IPS DF 4.7 (cell line): ENCODE data around the gene FOXD2.
"Not testable (repeated sequence)": the region's sequence is repeated elsewhere in the genome, so short reads cannot be mapped to it uniquely, and the experiment has no call there.

ENCODE experiments used
- DNase-seq: peaks from one replicate; pipeline ENCODE4 v3.0.0-alpha.2; 2013; ENCODE audit warnings: low spot score; ENCODE audit errors: extremely low read depth

Gene FOXD2

GRCh38 chr1:47439017-47439818, 1.4 kb downstream of the FOXD2 start:
- DNase-seq = no peak

DNA sequence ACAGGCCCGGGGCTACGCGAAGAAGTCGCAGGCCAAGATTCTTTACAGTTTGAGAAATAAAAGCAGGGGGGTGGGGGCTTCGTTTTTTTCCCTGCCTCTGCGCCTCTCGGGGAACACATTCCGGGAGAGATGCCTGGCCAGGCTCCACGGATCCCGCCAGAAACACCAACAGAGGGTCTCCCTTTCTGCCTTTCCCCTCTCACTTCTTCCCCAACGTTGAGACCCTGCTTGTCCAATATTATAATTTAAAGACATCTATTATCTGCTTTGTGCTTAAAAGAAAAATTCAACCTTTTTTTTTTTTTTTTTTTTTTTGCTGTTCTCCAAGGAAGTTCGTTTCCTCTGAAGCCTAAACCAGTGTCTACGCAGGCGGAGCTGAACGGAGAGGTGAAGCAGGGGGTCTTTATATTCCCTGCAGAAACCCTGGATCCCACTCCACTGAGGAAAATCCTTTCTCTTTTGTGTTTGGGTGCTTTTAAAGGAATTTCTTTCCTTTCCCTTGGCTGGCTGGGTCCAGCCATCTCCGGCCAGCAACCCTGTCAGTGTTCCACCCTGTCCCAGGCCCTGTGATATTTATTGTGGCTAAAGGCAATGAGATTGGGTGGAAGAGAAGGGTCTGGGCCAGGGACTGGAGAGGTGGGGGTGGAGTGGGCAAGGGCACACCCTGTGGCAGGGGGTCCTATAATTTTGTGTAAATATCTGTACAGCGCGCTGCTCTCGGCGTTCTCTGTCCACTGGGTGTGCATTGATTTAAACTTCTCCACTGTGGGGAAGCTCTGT, 2.2 kb downstream of the FOXD2 start:
- no peak for DNase-seq

DNA sequence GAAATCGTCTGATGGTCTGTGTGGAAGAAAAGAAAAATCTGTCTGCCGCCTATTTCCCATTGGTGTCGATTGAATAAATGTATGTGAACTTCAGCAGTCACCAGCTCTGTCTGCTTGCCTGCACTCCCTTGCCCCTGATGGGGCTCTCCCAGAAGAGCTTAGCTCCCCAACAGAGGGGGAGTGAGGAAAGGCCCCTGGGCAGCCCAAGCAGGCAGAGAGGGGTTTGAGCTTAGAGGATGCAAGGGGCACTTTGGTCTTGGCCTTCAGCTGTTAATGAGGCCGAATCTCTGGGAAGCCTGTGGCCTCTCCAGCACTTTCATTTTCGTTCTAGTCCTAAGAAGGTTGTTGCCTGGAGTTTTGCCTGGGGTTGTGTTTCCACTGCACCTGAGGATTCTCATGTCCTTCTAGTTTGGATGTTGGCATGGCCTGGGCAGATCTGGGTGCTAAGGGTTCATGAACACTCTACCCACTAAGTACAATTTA, 2.8 kb downstream of the FOXD2 start:
- no peak for DNase-seq

GRCh38 chr1:47441450-47442106, 3.7 kb downstream of the FOXD2 start:
- DNase-seq = no peak

GRCh38 chr1:47442202-47442601, 4.4 kb downstream of the FOXD2 start:
- DNase-seq = no peak

DNA sequence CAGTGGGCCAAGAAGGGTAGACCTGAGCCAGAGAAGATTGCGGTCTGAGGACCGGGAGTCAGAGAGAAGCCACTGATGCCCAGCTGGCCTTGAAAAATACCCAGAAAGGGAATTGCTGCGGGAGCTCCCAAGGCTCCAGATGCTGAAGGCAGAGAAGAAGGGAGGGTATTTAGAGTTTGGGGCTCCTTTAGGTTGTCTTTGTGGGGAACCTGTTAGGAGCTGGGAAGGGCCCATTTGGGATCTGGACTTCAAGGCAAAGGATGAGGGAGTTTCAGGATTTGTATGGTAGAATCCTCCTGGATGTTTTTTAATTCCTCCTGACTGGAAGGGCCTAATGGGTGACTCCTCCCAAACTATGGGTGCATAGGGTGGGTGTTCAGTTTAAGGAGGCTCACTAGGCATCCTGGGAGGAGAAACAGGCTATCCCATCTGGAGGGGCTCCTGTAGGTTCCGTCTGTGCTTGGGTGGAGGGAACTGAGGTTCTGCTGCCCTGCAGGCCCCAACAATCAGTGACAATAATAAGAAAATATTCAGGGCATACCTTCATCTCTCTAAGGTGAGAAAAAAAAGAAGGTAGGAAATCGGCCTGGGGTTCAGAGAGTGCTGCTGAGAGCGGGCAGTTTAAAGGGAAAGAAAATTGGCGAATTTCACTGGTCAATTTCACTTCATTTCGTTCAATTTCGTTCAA, 5.1 kb downstream of the FOXD2 start:
- no peak for DNase-seq

GRCh38 chr1:47443530-47444296, 5.9 kb downstream of the FOXD2 start:
- no peak for DNase-seq

GRCh38 chr1:47444297-47444561, 6.4 kb downstream of the FOXD2 start:
- DNase-seq = no peak

DNA sequence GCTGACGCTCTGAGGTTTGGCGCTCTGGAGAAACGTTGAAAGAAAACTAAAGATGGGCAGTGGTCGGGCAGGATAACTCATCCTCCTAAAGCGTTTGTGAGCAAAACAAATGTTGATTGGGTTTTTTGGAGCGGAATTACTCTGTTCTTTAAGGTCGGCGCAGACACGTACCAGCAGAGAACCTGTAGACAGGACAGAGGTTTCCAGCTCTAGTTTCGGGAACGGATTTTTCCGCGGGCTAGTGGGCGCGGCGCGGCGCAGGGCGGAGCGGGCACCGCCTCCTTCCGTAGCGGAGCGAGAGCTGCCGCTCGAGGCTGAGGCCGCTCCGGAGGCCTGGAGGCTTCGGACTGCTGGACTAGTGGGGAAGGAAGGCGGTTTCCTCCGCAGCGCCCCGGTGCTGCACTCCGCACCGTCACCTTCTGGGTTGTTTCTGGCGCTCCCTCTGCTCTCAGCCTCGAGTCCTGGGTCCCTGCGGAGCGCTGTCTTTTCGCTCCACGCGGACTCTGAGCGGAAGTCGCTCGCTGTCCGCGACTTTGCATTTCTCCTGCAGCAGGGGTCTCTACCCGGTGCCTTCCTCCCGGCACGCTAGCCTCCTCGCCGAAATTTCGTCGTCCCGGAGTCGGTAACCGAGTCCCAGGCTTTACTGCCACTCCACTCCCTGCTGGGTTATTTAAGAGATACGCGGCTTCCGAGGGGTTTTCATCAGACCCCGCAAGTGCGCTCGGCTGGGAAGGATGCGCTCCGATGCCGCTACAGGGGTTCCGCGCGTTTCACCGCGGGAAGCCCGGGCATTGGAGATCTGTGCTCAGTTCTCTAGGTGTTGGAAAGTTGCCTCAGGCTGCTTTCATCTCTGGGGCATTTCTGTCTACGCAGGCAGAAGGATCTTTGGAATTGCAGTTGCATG, 7.0 kb downstream of the FOXD2 start:
- DNase-seq = no peak

DNA sequence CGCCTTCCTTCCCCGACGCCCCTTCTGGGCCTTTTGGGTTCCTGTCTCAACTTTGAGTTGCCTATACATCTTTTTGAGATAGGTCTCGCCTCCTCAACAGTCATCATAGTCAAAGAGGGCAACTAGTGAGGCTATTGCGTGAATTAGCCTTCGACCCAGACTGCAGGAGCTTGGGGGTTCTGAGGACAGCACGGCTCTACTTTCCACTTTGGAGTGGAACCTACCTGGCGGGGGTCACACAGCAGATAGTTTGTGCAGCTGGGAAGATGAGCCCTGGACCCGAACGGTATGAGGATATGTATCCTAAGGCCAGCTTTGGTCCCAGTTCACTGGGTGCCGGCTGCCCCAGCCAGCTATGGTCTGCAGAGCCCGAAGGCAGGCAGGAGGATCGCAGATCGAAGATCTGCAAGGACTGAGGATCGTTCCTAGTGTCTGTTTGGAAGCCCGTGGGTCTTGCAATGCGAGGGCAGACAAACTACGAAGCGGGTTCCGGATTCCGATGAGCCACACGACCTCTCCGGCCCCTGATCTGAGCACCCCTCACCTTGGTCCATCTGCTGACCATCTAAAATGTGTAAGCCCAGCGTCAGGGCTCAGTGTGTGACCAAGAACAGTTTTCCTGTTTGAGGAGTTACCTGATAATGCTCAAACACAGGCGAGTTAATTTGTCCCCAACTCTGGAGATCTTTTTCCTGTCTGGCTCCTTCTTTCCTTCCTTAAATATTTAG, 8.1 kb downstream of the FOXD2 start:
- no peak for DNase-seq

DNA sequence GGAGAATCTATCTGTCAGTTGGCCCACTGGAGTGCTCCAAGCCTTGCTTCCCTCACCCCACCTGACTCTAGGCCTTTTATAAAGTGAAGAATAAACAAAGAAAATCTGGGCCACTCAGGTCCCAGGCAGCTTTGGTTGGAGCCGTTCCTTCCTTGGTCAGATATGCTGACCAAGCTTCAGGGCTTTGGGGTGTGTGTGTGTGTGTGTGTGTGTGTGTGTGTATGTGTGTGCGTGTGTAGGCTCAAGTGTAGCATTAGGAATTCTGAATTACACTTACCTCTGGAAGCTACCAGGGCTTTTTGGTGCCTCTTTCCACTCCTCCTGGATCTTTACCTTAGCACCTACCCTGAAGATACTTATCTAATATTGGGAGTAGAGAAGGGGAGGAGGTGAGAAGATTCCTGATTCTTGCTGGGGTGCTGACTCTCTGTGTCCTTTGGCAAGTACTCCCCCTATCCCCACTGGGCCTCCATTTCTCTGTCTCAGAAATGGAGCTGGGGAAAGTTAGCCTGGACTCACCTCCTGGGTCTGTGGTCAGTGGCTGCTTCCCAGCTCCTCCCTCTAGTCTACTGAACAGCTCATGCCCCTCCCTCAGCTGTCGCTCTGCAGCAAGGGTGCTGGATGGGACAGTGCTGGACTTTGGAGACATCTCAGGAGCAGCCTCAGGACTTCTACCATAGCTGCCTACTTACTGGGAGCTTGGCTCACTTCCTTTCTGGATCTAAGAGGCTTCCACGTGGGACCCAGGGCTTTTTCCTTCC, 10.8 kb downstream of the FOXD2 start:
- no peak for DNase-seq

DNA sequence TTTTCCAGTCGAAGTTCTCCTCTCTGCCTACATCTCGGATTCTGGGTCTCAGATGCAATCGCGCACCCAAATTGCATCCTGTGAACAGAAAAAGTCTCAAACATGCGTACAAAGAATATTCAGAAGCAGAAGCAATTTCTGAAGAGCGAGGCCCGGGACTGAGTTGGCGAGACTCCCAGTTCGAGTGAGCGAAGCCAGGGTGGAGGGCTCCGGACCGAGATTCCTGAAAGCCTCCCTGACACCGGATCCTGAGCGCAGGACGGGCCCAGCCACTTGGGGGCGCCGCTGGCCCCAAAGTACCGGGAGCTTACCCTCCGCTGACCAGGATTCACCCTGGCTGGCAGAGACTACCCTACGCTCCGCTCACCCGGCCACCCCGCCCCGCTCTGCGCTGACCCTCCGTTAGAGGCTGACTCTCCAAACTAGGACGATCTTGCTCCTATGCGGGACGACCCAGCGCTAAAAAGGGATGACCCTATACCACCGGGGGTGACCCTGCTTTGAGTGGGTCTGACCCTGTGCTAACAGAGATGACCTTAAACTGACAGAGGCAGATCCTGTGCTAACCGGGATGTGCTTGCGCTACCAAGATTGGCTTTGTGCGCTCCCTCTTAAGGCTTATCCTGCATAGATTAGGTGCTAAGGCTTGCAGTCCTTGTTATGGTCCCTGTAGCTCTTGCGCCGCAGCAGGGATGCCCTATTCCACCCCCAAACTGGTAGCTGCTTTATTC, 12.1 kb downstream of the FOXD2 start:
- DNase-seq = no peak

DNA sequence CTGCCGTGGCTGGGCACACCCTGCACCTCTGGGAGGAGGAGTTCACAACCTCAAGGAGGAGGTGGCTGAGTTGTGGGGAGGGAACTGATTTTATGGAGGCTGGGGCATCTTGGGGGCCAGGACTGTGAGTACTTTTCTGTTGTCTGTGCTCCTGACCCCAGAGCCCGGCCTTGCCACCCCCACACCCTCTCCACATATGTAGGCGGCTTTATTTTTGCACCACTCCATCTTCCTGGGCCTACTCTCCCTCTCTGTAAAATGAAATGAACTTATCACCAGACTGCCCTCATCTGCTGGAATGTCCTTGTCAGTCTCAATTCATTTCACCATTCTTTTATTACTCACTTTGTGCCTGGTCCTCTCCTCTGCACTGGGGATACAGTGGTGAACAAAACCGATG, 12.8 kb downstream of the FOXD2 start:
- no peak for DNase-seq

DNA sequence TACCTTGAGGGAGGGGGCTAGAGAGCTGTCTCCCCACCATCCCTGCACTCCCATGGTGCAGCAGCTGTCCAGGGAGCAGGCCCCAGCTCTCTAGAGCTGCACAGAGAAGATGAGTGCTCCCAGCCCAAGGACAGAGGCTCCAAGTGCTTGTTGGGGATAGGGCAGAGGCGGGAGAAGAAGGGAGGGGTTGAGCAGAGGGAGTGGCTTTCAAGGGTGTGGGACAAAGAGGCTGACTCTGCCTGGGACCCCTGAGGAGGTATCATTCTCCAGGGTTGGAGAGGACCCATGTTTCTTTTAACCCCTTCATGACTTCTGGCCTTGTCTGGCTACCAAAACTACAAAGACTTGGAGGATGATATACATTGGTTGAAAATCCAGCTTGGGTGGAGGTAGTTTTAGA, 14.6 kb downstream of the FOXD2 start:
- DNase-seq = no peak

DNA sequence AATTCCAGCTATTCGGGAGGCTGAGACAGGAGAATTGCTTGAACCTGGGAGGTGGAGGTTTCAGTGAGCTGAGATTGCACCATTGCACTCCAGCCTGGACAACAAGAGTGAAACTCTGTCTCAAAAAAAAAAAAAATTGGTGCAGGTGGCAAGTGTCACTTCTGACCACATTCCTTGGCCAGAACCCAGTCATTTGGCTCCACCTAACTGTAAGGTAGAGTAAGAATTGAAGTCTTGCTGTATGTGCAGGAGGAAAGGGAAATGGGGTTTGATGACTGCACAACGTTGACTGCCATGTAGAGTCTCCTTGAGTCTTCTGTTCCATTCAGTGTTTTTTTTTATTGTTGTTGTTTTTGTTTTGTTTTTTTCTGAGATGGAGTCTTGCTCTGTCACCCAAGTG, 16.1 kb downstream of the FOXD2 start:
- not testable (repeated sequence) for DNase-seq

GRCh38 chr1:47456250-47456649, 18.4 kb downstream of the FOXD2 start:
- no peak for DNase-seq

DNA sequence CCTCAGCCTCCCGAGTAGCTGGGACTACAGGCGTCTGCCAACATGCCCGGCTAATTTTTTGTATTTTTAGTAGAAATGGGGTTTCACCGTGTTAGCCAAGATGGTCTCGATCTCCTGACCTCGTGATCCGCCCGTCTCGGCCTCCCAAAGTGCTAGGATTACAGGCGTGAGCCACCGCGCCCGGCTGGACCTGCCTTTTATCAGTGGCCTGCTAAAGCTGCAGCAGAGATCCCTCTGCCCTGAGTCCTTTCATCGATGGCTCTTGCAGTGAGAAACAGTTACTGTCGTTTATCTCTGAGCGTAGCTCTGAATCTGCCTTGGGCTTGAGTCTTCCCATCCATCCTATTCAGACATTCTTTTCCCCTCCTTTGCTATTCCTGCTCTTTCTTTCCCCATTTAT, 19.7 kb downstream of the FOXD2 start:
- DNase-seq = not testable (repeated sequence)

DNA sequence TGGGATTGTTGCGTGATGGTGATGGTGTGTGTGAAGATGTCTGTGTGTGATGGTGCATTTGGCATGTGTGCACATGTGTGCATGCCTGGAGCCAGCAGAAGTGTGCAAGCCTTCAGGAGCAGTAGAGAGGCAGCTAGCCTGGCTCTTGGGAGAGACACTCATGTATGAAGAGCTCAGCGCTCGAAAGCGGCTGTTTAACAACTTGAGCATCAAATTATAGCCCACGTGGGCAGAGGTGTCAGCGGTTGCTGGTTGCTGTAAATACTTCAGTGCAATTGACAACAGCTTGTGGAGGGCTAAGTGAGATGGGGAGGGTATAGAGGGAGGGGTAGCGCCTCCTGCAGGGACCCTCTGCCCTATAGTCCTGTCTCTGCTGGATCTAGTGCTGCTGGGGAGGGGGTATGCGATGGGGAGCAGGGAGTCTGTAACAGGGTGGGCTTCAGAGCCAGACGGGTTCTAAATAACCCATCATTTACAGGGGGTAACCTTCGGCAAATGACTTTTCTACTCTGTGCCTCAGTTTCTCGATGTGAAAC, 21.5 kb downstream of the FOXD2 start:
- DNase-seq = no peak
